GM13977 (cell line): ENCODE results near the gene DENND1A.

ENCODE experiments used
- DNase-seq: peaks from one replicate; pipeline ENCODE4 v3.0.0; 2012; ENCODE audit warnings: low spot score
- in situ Hi-C: fragments of 300-500 bp; cut with MboI; formaldehyde crosslinking; loops from one replicate; pipeline ENCODE4 v1.12.0; 2022; ENCODE audit warnings: low sequenced_read_pairs, low pct_unique_long_range_greater_than_20kb, mixed read lengths, inconsistent platforms; ENCODE audit not compliant: unreplicated experiment
- TF ChIP-seq, protein P1 (sequence below): IDR thresholded peaks from 2 replicates; pipeline ENCODE4 v1.5.1; 2012; ENCODE audit warnings: mild to moderate bottlenecking, control low read depth; ENCODE audit not compliant: insufficient read depth; ENCODE audit errors: extremely low read depth, missing control alignments

DENND1A gene

DNA sequence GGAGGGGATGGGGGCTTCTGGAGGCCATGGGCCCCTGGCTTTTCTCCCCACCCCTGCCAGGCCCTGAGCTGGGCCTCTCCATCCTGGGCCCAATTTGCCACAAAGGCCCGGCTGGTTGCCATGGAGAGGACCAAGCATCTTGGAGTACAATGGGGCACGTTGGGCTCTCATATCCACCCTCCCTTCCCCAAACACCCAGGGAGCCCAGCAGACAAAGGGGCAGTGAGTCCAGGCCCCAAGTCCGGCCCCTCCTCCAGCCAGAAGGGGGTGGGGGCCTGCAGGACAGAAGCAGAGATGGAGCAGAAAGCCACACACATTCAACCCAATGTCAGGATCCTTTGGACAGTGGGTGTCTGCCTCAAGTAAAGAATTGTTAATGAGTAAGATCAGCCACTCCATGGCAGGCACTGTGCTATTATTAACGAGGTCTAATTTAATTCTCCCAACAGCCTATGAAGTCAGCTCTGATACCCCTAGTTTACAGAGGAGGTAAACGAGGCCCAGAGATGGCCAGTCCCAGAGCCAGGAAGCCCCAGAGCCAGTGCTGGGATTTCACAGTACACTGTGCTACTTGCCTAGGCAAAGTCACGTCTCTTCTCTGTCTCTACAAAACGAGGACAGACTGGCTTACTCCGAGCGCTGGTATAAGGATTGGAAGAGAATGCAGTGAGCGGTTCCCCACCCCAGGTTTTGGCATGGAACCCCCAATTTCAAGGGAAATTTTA is 571.6 kb downstream of the DENND1A start:
- no peak for DNase-seq
- TF ChIP-seq, protein P1, sequence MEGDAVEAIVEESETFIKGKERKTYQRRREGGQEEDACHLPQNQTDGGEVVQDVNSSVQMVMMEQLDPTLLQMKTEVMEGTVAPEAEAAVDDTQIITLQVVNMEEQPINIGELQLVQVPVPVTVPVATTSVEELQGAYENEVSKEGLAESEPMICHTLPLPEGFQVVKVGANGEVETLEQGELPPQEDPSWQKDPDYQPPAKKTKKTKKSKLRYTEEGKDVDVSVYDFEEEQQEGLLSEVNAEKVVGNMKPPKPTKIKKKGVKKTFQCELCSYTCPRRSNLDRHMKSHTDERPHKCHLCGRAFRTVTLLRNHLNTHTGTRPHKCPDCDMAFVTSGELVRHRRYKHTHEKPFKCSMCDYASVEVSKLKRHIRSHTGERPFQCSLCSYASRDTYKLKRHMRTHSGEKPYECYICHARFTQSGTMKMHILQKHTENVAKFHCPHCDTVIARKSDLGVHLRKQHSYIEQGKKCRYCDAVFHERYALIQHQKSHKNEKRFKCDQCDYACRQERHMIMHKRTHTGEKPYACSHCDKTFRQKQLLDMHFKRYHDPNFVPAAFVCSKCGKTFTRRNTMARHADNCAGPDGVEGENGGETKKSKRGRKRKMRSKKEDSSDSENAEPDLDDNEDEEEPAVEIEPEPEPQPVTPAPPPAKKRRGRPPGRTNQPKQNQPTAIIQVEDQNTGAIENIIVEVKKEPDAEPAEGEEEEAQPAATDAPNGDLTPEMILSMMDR, result no peak
- in situ Hi-C loops, result loop anchor here (25.0 kb wide), 1 partner anchor 896 kb away; no protein-coding TSS in a partner anchor

DNA sequence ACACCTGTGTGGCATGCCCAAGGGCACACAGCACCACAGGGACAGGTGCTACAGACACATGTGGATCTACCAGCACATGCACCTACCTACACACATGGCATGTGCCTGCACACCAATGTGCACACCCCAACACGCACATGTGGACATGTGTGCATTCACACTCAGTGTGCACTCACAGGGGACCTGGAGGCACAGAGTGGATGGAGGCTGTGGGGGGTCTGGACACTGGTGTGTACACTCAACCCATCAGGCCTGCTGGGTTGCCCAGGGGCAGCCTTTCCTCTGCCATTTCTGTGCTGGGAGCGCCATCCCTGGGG is 572.2 kb downstream of the DENND1A start:
- in situ Hi-C loops, result loop anchor here (25.0 kb wide), 1 partner anchor 895 kb away; no protein-coding TSS in a partner anchor
- DNase-seq, result no peak

GRCh38 chr9:123356851-123357742 is 572.8 kb downstream of the DENND1A start:
- DNase-seq, result no peak
- in situ Hi-C loops, result loop anchor here (25.0 kb wide), 1 partner anchor 895 kb away; no protein-coding TSS in a partner anchor
- TF ChIP-seq, protein P1, result no peak

More for the DNA sequence above, 572.2 kb downstream of the DENND1A start:
- TF ChIP-seq, protein P1, result no peak

DNA sequence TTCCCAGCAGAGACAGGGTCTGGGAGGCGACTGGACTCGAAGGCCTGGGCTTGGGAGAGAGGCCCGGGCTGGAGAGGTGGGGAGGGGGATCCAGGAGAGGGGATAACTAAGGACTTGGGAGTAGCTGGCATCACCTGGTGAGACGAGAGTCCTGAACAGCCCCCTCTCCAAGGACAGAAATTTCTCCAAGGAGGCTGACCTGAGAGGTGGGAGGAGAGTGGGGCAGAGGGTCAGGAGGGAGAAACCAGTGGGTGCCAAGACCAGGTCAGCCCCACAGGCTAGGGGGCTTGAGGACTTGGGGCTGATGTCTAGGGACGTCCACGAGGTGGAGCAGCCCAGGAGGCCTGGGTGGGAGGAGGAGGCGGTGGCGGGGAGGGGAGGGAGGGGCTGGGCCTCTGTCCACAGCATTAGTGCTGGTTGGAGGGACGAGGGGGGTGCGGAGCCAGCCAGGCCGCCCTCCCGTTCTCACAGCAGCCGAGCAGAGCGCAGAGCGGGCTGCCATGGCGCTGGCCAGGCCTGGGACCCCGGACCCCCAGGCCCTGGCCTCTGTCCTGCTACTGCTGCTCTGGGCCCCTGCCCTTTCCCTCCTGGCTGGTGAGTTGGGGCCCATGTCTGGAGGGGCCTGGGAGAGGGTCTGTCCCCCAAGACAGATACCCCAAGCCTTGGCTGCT is 574.0 kb downstream of the DENND1A start, which contains the start of gene CRB2:
TSS of gene CRB2 (plus strand) at position 437 of the 671 bp plus-strand sequence. CDS start at position 501, 64 bp downstream.
- TF ChIP-seq, protein P1, result no peak
- no peak for DNase-seq
- in situ Hi-C loops, result loop anchor here (25.0 kb wide), 1 partner anchor 894 kb away; no protein-coding TSS in a partner anchor

DNA sequence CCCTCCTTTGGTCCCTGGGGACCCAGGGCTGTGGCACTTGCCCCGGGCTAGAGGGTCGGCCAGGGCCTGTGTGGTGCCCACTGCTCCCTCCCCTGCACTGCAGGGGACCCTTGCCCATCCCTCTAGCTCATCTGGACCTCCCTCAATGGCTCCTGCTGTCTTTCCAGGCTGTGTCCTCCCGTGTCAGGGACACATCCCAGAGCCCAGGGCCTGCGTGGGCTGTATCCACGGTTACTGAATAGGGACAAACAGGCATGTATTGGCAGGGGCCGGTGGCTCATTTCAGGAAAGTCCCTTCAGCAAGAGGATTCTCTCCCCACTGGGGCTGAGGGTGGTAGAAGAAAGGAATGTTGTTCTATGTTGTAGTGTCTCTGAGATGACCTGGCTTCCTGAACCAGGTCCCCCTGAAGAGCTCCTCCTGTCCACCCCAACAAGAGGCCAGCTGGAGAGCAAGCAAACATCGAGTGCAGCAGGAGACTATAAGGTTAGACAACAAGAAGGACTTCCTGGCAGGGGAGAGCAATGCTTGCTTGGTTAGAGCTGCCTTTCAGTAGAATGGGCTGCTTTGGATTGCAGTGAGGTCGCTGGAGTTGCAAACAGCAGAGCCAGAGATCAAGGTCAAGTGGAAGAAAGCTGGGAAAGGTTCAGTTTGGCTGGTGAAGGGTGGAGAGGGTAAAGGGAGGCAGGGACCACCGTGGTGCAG is 575.0 kb downstream of the DENND1A start:
- no peak for DNase-seq
- in situ Hi-C loops, result loop anchor here (5.0 to 25.0 kb wide), 3 partner anchors 32 to 893 kb away; no protein-coding TSS in a partner anchor
- TF ChIP-seq, protein P1, result no peak
